Activated CD4-positive, alpha-beta T cell treated with anti-CD3 and anti-CD28 coated beads for 36 hours (primary cell): ENCODE data around the gene KCNG4. TPM values are rescaled to one million over a fixed set of nuclear protein-coding genes. Genes with fewer than 3 reads are reported as not detected.

Experiments
- ATAC-seq: fragments of 200-7000 bp; cut with Tn5 transposase; one replicate; pipeline ENCODE4 v1.10.0; 2021; ENCODE audit warnings: mild to moderate bottlenecking, moderate library complexity
- CTCF ChIA-PET: fragments of 350-600 bp; sonication (Branson Sonifier 250); formaldehyde crosslinking; loops from one replicate; lab custom pipeline; 2021; ENCODE audit warnings: antibody characterized with exemption; lab: Charles Lee
- POLR2A ChIA-PET: fragments of 350-600 bp; sonication (Branson Sonifier 250); formaldehyde crosslinking; loops from one replicate; lab custom pipeline; 2021; ENCODE audit warnings: antibody characterized with exemption, inconsistent platforms; lab: Charles Lee
- DNase-seq: peaks from one replicate; pipeline ENCODE4 v3.0.0-alpha.2; 2020
- H3K27ac Mint-ChIP-seq: one replicate; pipeline ENCODE4 v1.8.0; 2021; ENCODE audit warnings: mixed read lengths
- H3K27me3 Mint-ChIP-seq: one replicate; pipeline ENCODE4 v1.8.0; 2021; ENCODE audit warnings: mixed read lengths
- H3K36me3 Mint-ChIP-seq: one replicate; pipeline ENCODE4 v1.8.0; 2021; ENCODE audit warnings: low read depth, mixed read lengths
- H3K4me1 Mint-ChIP-seq: one replicate; pipeline ENCODE4 v1.8.0; 2021; ENCODE audit warnings: mixed read lengths
- H3K4me3 Mint-ChIP-seq: one replicate; pipeline ENCODE4 v1.8.0; 2021; ENCODE audit warnings: mild to moderate bottlenecking, moderate library complexity, mixed read lengths
- H3K9me3 Mint-ChIP-seq: one replicate; pipeline ENCODE4 v1.8.0; 2021; ENCODE audit warnings: low read depth, mixed read lengths
- intact Hi-C, 2 experiments: fragments of 100-400 bp; cut with DNase I in 1 of 2; cut with micrococcal nuclease in 1 of 2; formaldehyde crosslinking; loops; one replicate each; pipeline versions ENCODE4 v1.14.2 to v1.15.1; 2022 to 2024; cut with DNase I, micrococcal nuclease
- total RNA-seq, 2 experiments: library from RNA; stranded (reverse); gene quantifications; one replicate each; pipeline ENCODE4 v1.2.3, GENCODE V29; 2021

KCNG4 gene
- total RNA-seq, 2 experiments from 2014 or later = not detected

- H3K27me3 Mint-ChIP-seq = peaks cover 2% of the 10 kb centered on the region
- H3K4me3 Mint-ChIP-seq = no peak overlapping the region
These were observed 37.5 kb upstream of the KCNG4 start for GRCh38 chr16:84277244-84277823.

GRCh38 chr16:84275585-84276151 lies 35.9 kb upstream of the KCNG4 start:
- no peaks in the 10 kb centered on the region for H3K36me3 Mint-ChIP-seq
- intact Hi-C loops = loop anchor here (5.0 to 10.0 kb wide), 3 partner anchors 347 to 452 kb away; no protein-coding TSS in a partner anchor

More at GRCh38 chr16:84277244-84277823, 37.5 kb upstream of the KCNG4 start:
- H3K9me3 Mint-ChIP-seq = no peaks in the 10 kb centered on the region
- H3K27ac Mint-ChIP-seq = no peak overlapping the region
- no peaks in the 10 kb centered on the region for H3K4me1 Mint-ChIP-seq
- intact Hi-C loops = loop anchor here (1.0 to 10.0 kb wide), 6 partner anchors 31 to 450 kb away; no protein-coding TSS in a partner anchor
- DNase-seq = peak; percentile 86
- POLR2A ChIA-PET = no interaction called here
- peak; percentile 73 for ATAC-seq
- CTCF ChIA-PET = interaction anchor here (0.6 to 3.6 kb wide), 27 partner anchors 8 to 694 kb away, joined by 3 to 19 read pairs (median 3); no protein-coding TSS in a partner anchor
- no peaks in the 10 kb centered on the region for H3K36me3 Mint-ChIP-seq

GRCh38 chr16:84274515-84274914 lies 34.7 kb upstream of the KCNG4 start:
- POLR2A ChIA-PET = no interaction called here
- Mint-ChIP-seq H3K27ac (no peak overlapping the region), H3K4me3 (no peak overlapping the region), H3K27me3 (peaks cover 2% of the 10 kb centered on the region), H3K4me1 (no peaks in the 10 kb centered on the region), H3K36me3 (no peaks in the 10 kb centered on the region), H3K9me3 (no peaks in the 10 kb centered on the region)
- ATAC-seq (no peak), DNase-seq (no peak)
- intact Hi-C loops = loop anchor here in 1 of 2 experiments (10.0 kb wide), 1 partner anchor 350 kb away; no protein-coding TSS in a partner anchor
- CTCF ChIA-PET = interaction anchor here (0.7 to 2.3 kb wide), 2 partner anchors 23 to 209 kb away, joined by 3 to 9 read pairs; no protein-coding TSS in a partner anchor

More at GRCh38 chr16:84275585-84276151, 35.9 kb upstream of the KCNG4 start:
- no peaks in the 10 kb centered on the region for H3K4me1 Mint-ChIP-seq
- H3K9me3 Mint-ChIP-seq = no peaks in the 10 kb centered on the region
- H3K27me3 Mint-ChIP-seq = peaks cover 2% of the 10 kb centered on the region
- ChIA-PET POLR2A (no interaction called here), CTCF (interaction anchor here (0.5 to 3.6 kb wide), 4 partner anchors 147 to 318 kb away, joined by 3 to 19 read pairs (median 6); no protein-coding TSS in a partner anchor)
- no peak for ATAC-seq
- no peak for DNase-seq
- H3K27ac Mint-ChIP-seq = no peak overlapping the region
- H3K4me3 Mint-ChIP-seq = no peak overlapping the region

GRCh38 chr16:84272740-84273320 lies 33.0 kb upstream of the KCNG4 start:
- intact Hi-C loops = loop anchor here in 1 of 2 experiments (10.0 kb wide), 1 partner anchor 352 kb away; no protein-coding TSS in a partner anchor
- Mint-ChIP-seq H3K27ac (no peak overlapping the region), H3K4me3 (no peak overlapping the region), H3K9me3 (no peaks in the 10 kb centered on the region), H3K4me1 (no peaks in the 10 kb centered on the region), H3K27me3 (peaks cover 2% of the 10 kb centered on the region), H3K36me3 (no peaks in the 10 kb centered on the region)
- DNase-seq (no peak), ATAC-seq (no peak)
- ChIA-PET POLR2A (no interaction called here), CTCF (interaction anchor here (0.5 to 1.2 kb wide), 3 partner anchors 92 to 303 kb away, joined by 3 to 4 read pairs (median 4); no protein-coding TSS in a partner anchor)

- no peak overlapping the region for H3K4me3 Mint-ChIP-seq
- DNase-seq (no peak), ATAC-seq (no peak)
- H3K9me3 Mint-ChIP-seq = no peaks in the 10 kb centered on the region
- no peaks in the 10 kb centered on the region for H3K36me3 Mint-ChIP-seq
- no peaks in the 10 kb centered on the region for H3K4me1 Mint-ChIP-seq
- intact Hi-C loops = loop anchor here in 1 of 2 experiments (10.0 kb wide), 1 partner anchor 353 kb away; no protein-coding TSS in a partner anchor
- H3K27ac Mint-ChIP-seq = no peak overlapping the region
- peaks cover 2% of the 10 kb centered on the region for H3K27me3 Mint-ChIP-seq
- ChIA-PET CTCF (interaction anchor here (0.5 to 1.3 kb wide), 3 partner anchors 213 to 453 kb away, joined by 3 to 4 read pairs (median 4); no protein-coding TSS in a partner anchor), POLR2A (no interaction called here)
These were observed 32.1 kb upstream of the KCNG4 start for GRCh38 chr16:84271866-84272265.

GRCh38 chr16:84271037-84271436 lies 31.2 kb upstream of the KCNG4 start:
- no peak for DNase-seq
- ChIA-PET CTCF (interaction anchor here (0.6 to 1.3 kb wide), 3 partner anchors 16 to 214 kb away, joined by 3 to 4 read pairs (median 3); no protein-coding TSS in a partner anchor), POLR2A (no interaction called here)
- Mint-ChIP-seq H3K27me3 (peaks cover 2% of the 10 kb centered on the region), H3K4me1 (no peaks in the 10 kb centered on the region), H3K36me3 (no peaks in the 10 kb centered on the region), H3K4me3 (no peak overlapping the region), H3K27ac (no peak overlapping the region), H3K9me3 (no peaks in the 10 kb centered on the region)
- no peak for ATAC-seq
- intact Hi-C loops = loop anchor here in 1 of 2 experiments (10.0 kb wide), 1 partner anchor 354 kb away; no protein-coding TSS in a partner anchor

GRCh38 chr16:84270531-84270930 lies 30.7 kb upstream of the KCNG4 start:
- no peaks in the 10 kb centered on the region for H3K4me1 Mint-ChIP-seq
- no peak overlapping the region for H3K4me3 Mint-ChIP-seq
- POLR2A ChIA-PET = no interaction called here
- intact Hi-C loops = loop anchor here in 1 of 2 experiments (10.0 kb wide), 1 partner anchor 354 kb away; no protein-coding TSS in a partner anchor
- CTCF ChIA-PET = interaction anchor here (1.3 kb wide), 1 partner anchor 214 kb away, joined by 4 read pairs; no protein-coding TSS in a partner anchor
- no peaks in the 10 kb centered on the region for H3K9me3 Mint-ChIP-seq
- H3K27me3 Mint-ChIP-seq = no peaks in the 10 kb centered on the region
- no peak overlapping the region for H3K27ac Mint-ChIP-seq
- H3K36me3 Mint-ChIP-seq = no peaks in the 10 kb centered on the region
- DNase-seq (no peak), ATAC-seq (no peak)

- no peaks in the 10 kb centered on the region for H3K4me1 Mint-ChIP-seq
- H3K27ac Mint-ChIP-seq = no peak overlapping the region
- DNase-seq = no peak
- ATAC-seq = no peak
- CTCF ChIA-PET = no interaction called here
- H3K9me3 Mint-ChIP-seq = no peaks in the 10 kb centered on the region
- no peaks in the 10 kb centered on the region for H3K27me3 Mint-ChIP-seq
- intact Hi-C loops = loop anchor here in 1 of 2 experiments (10.0 kb wide), 1 partner anchor 355 kb away; no protein-coding TSS in a partner anchor
- H3K36me3 Mint-ChIP-seq = no peaks in the 10 kb centered on the region
- POLR2A ChIA-PET = no interaction called here
- H3K4me3 Mint-ChIP-seq = no peak overlapping the region
These were observed 30.3 kb upstream of the KCNG4 start for GRCh38 chr16:84270071-84270470.

GRCh38 chr16:84268291-84269040 lies 28.7 kb upstream of the KCNG4 start:
- no peak for DNase-seq
- Mint-ChIP-seq H3K27ac (no peak overlapping the region), H3K36me3 (no peaks in the 10 kb centered on the region), H3K27me3 (peaks cover 2% of the 10 kb centered on the region), H3K9me3 (no peaks in the 10 kb centered on the region), H3K4me3 (no peak overlapping the region), H3K4me1 (no peaks in the 10 kb centered on the region)
- POLR2A ChIA-PET = no interaction called here
- intact Hi-C loops = no loop called here
- ATAC-seq = no peak
- CTCF ChIA-PET = interaction anchor here (0.5 to 1.2 kb wide), 5 partner anchors 8 to 385 kb away, joined by 3 read pairs; no protein-coding TSS in a partner anchor

- CTCF ChIA-PET = interaction anchor here (1.2 kb wide), 1 partner anchor 10 kb away, joined by 3 read pairs; no protein-coding TSS in a partner anchor
- POLR2A ChIA-PET = no interaction called here
- Mint-ChIP-seq H3K4me3 (no peak overlapping the region), H3K36me3 (no peaks in the 10 kb centered on the region), H3K9me3 (no peaks in the 10 kb centered on the region), H3K27me3 (peaks cover 8% of the 10 kb centered on the region), H3K27ac (no peak overlapping the region), H3K4me1 (no peaks in the 10 kb centered on the region)
- DNase-seq (no peak), ATAC-seq (no peak)
- intact Hi-C loops = no loop called here
These were observed 27.6 kb upstream of the KCNG4 start for GRCh38 chr16:84267380-84267779.
